Lower leg skin (tissue), 3 donors: ENCODE data around the gene EGLN2.

Experiments
- POLR2A ChIP-seq, 2 donors: fragments of 450-650 bp; IDR thresholded peaks; one replicate each; pipeline ENCODE4 v1.6.1; 2016 to 2017; ENCODE audit warnings: antibody characterized with exemption in 2 of 2, mild to moderate bottlenecking in 1 of 2, moderate library complexity in 1 of 2
- TF ChIP-seq, protein P1 (sequence below), 3 donors: fragments of 450-650 bp; IDR thresholded peaks; one replicate each; pipeline ENCODE4 v1.5.1; 2016; ENCODE audit warnings: antibody characterized with exemption in 3 of 3, mild to moderate bottlenecking in 3 of 3, moderate library complexity in 2 of 3

DNA sequence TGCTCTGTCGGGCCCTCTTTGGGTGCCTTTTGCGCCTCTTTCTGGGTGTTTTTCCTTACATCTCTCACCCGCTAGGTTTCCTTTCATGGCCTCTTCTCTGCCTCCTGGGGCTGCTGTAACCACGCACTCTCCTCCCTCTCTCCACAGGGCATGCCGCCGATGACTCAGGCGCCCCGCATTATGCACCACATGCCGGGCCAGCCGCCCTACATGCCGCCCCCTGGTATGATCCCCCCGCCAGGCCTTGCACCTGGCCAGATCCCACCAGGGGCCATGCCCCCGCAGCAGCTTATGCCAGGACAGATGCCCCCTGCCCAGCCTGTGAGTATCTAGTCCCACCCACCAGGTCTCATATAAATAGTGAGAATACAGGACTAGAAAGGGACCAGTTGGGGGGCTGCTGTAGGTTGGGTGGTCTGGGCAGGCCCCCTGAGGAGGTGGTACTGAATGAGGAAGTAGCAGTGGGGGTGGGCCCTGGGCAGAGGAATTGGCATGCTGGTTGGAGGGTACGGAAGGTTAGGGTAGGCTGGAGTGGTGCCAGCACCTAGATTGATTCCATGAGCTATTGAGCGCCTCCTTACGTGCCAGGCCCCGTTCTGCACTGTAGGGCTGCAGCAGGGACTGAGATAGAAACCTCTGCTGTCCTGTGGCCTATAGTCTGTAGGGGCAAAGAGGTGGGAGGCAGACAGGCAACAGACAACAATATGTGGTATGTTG, 36.1 kb upstream of the EGLN2 start:
- TF ChIP-seq, protein P1, sequence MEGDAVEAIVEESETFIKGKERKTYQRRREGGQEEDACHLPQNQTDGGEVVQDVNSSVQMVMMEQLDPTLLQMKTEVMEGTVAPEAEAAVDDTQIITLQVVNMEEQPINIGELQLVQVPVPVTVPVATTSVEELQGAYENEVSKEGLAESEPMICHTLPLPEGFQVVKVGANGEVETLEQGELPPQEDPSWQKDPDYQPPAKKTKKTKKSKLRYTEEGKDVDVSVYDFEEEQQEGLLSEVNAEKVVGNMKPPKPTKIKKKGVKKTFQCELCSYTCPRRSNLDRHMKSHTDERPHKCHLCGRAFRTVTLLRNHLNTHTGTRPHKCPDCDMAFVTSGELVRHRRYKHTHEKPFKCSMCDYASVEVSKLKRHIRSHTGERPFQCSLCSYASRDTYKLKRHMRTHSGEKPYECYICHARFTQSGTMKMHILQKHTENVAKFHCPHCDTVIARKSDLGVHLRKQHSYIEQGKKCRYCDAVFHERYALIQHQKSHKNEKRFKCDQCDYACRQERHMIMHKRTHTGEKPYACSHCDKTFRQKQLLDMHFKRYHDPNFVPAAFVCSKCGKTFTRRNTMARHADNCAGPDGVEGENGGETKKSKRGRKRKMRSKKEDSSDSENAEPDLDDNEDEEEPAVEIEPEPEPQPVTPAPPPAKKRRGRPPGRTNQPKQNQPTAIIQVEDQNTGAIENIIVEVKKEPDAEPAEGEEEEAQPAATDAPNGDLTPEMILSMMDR (IDR thresholded peaks at IDR 0.05), result no peak
- no peak for TF ChIP-seq POLR2A (IDR thresholded peaks at IDR 0.05)
